OCI-LY7 (cell line): ENCODE measurements around the gene GABRG3.
"Not testable (repeated sequence)": the region's sequence is repeated elsewhere in the genome, so short reads cannot be mapped to it uniquely, and the experiment has no call there.

Source experiments
- EZH2phosphoT487 ChIP-seq: fragments of 200-600 bp; sonication (generic); IDR thresholded peaks from 2 replicates; pipeline ENCODE4 v1.6.1; 2018; ENCODE audit warnings: low read depth, borderline replicate concordance, mild to moderate bottlenecking, mixed run types, antibody characterized with exemption, low read length, moderate library complexity, mixed read lengths
- TF ChIP-seq, protein P1 (sequence below): fragments of 200-600 bp; sonication (generic); conservative IDR thresholded peaks from 2 replicates; pipeline ENCODE4 v1.5.1; 2014; ENCODE audit warnings: mild to moderate bottlenecking, antibody characterized with exemption, low read length, moderate library complexity, mixed read lengths

DNA sequence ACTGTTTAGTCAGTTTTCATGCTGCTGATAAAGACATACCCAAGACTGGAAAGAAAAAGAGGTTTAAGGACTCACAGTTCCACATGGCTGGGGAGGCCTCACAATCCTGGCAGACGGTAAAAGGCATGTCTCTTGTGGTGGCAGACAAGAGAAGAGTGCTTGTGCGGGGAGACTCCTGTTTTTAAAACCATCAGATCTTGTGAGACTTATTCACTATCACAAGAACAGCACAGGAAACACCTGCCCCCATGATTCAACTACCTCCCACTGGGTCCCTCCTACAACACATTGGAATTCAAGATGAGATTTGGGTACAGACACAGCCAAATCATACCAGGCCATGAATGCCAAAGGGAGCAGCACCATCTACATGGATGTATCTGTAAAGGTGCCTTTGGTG, 406.4 kb downstream of the GABRG3 start:
- TF ChIP-seq EZH2phosphoT487, result not testable (repeated sequence)
- TF ChIP-seq, protein P1, sequence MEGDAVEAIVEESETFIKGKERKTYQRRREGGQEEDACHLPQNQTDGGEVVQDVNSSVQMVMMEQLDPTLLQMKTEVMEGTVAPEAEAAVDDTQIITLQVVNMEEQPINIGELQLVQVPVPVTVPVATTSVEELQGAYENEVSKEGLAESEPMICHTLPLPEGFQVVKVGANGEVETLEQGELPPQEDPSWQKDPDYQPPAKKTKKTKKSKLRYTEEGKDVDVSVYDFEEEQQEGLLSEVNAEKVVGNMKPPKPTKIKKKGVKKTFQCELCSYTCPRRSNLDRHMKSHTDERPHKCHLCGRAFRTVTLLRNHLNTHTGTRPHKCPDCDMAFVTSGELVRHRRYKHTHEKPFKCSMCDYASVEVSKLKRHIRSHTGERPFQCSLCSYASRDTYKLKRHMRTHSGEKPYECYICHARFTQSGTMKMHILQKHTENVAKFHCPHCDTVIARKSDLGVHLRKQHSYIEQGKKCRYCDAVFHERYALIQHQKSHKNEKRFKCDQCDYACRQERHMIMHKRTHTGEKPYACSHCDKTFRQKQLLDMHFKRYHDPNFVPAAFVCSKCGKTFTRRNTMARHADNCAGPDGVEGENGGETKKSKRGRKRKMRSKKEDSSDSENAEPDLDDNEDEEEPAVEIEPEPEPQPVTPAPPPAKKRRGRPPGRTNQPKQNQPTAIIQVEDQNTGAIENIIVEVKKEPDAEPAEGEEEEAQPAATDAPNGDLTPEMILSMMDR, result not testable (repeated sequence)
